HEK293T (cell line): ENCODE measurements around the gene PARVB.

Experiments used
- ARNT ChIP-seq: fragments of 450-650 bp; IDR thresholded peaks from 2 replicates; pipeline ENCODE4 v1.6.1; 2017; ENCODE audit warnings: mild to moderate bottlenecking
- ELF4 ChIP-seq: fragments of 450-650 bp; IDR thresholded peaks from 2 replicates; pipeline ENCODE4 v1.6.1; 2017; ENCODE audit warnings: antibody characterized with exemption
- FOXA1 ChIP-seq: fragments of 450-650 bp; IDR thresholded peaks from 2 replicates; pipeline ENCODE4 v1.6.1; 2016; ENCODE audit warnings: mild to moderate bottlenecking
- FOXK2 ChIP-seq: fragments of 450-650 bp; IDR thresholded peaks from 2 replicates; pipeline ENCODE4 v1.6.1; 2016; ENCODE audit warnings: mild to moderate bottlenecking
- LEF1 ChIP-seq: fragments of 450-650 bp; IDR thresholded peaks from 2 replicates; pipeline ENCODE4 v1.6.1; 2017; ENCODE audit warnings: mild to moderate bottlenecking, borderline replicate concordance
- PKNOX1 ChIP-seq: fragments of 450-650 bp; IDR thresholded peaks from 2 replicates; pipeline ENCODE4 v1.6.1; 2016
- TARDBP ChIP-seq: fragments of 450-650 bp; IDR thresholded peaks from 2 replicates; pipeline ENCODE4 v1.6.1; 2016
- ZNF384 ChIP-seq: fragments of 450-650 bp; IDR thresholded peaks from 2 replicates; pipeline ENCODE4 v1.6.1; 2016

DNA sequence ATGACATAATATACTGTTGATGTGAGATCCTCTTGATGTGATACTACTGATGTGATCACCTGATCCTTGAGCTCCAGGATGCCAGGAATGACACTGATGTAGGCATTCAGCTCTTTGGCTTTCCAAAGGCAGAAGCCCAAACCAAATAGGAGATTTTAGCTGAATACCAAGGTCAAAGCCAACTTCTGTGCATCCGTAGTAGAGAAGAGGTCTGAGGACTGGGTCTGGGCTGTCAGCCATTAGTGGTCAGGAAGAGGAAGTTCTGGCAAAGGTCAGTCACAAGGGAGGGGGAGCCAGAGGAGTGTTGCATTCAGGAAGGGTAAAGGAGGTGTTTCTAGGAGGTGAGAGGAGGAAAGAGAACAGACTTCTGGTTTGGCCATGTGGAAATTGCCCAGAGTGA lies 103.3 kb downstream of the PARVB start:
- TF ChIP-seq ELF4, result no peak
- no peak for TF ChIP-seq LEF1
- TF ChIP-seq FOXK2, result no peak
- TF ChIP-seq ARNT, result no peak
- TF ChIP-seq FOXA1, result no peak
- no peak for TF ChIP-seq ZNF384
- TF ChIP-seq TARDBP, result no peak
- TF ChIP-seq PKNOX1, result no peak
